GM12878 (cell line): ENCODE data around the gene H2BK1. TPM values are rescaled to one million over a fixed set of nuclear protein-coding genes. Genes with fewer than 3 reads are reported as not detected.

ENCODE experiments used
- ATAC-seq: fragments of 200-7000 bp; cut with Tn5 transposase; 3 replicates; pipeline ENCODE4 v1.9.1; 2020; ENCODE audit warnings: mild to moderate bottlenecking, moderate library complexity
- BruUV-seq: library from RNA; stranded (reverse); fragments of 400-500 nt; replicated peaks from 2 replicates; lab custom pipeline; 2021; lab: Mats Ljungman, UMichigan
- CTCF ChIA-PET: fragments of 300-600 bp; sonication (Branson Sonifier 250); formaldehyde crosslinking; extraction: SDS; loops from one replicate; lab custom pipeline; 2021; ENCODE audit warnings: inconsistent platforms; lab: Yijun Ruan, JAX
- POLR2A ChIA-PET: fragments of 350-600 bp; formaldehyde crosslinking; extraction: SDS; loops from one replicate; lab custom pipeline; 2021; ENCODE audit warnings: inconsistent platforms; lab: Charles Lee
- RAD21 ChIA-PET: fragments of 300-600 bp; sonication (Branson Sonifier 250); formaldehyde crosslinking; loops from one replicate; lab custom pipeline; 2023; ENCODE audit warnings: antibody characterized with exemption; ENCODE audit not compliant: unreplicated experiment; lab: Charles Lee
- SMC1A ChIA-PET: fragments of 300-600 bp; sonication (Branson Sonifier 250); formaldehyde crosslinking; loops from one replicate; lab custom pipeline; 2023; ENCODE audit not compliant: unreplicated experiment, uncharacterized antibody; lab: Charles Lee
- DNase-seq: peaks from one replicate; pipeline ENCODE4 v3.0.0-alpha.2; 2011; ENCODE audit warnings: low read depth, low spot score
- FAIRE-seq: peaks from 3 replicates; lab custom pipeline; 2011; peaks lifted over from hg19 to GRCh38; lab: Jason Lieb, UNC
- H2AFZ ChIP-seq: 2 replicates; pipeline ENCODE4 v1.6.0; 2011; ENCODE audit warnings: low read depth, low read length, control low read depth; ENCODE audit not compliant: control insufficient read depth
- H3K27ac ChIP-seq: 2 replicates; pipeline ENCODE4 v1.5.1; 2011; ENCODE audit warnings: control low read depth; ENCODE audit not compliant: control insufficient read depth, insufficient read depth
- H3K27me3 ChIP-seq, 2 experiments: replicated peaks in 1 of 2; 2 replicates each; pipeline versions ENCODE4 v1.6.0 to v1.6.1; 2011; ENCODE audit warnings: low read length in 1 of 2; ENCODE audit not compliant: control insufficient read depth in 2 of 2, insufficient read depth in 2 of 2
- H3K36me3 ChIP-seq, 2 experiments: 2 replicates each; pipeline ENCODE4 v1.5.1; 2011; ENCODE audit warnings: low read length in 1 of 2; ENCODE audit not compliant: control insufficient read depth in 2 of 2, insufficient read depth in 2 of 2
- H3K4me1 ChIP-seq: 2 replicates; pipeline ENCODE4 v1.6.1; 2011; ENCODE audit warnings: mild to moderate bottlenecking, low read length, moderate library complexity, mixed read lengths; ENCODE audit not compliant: control insufficient read depth, insufficient read depth
- H3K4me2 ChIP-seq: 2 replicates; pipeline ENCODE4 v1.6.0; 2011; ENCODE audit warnings: control low read depth; ENCODE audit not compliant: control insufficient read depth, insufficient read depth
- H3K4me3 ChIP-seq: fragments of 200-600 bp; sonication (generic); 2 replicates; pipeline ENCODE4 v1.5.1; 2016
- H3K79me2 ChIP-seq: 2 replicates; pipeline ENCODE4 v1.6.0; 2011; ENCODE audit warnings: low read length; ENCODE audit not compliant: control insufficient read depth, insufficient read depth
- H3K9ac ChIP-seq: 2 replicates; pipeline ENCODE4 v1.8.0; 2011; ENCODE audit warnings: low read length, control low read depth, mixed read lengths; ENCODE audit not compliant: control insufficient read depth, insufficient read depth
- H3K9me3 ChIP-seq: replicated peaks from 3 replicates; pipeline ENCODE4 v1.5.1; 2011; ENCODE audit warnings: mild to moderate bottlenecking, low read length; ENCODE audit not compliant: control insufficient read depth, insufficient read depth
- H4K20me1 ChIP-seq: 2 replicates; pipeline ENCODE4 v1.6.0; 2011; ENCODE audit not compliant: control insufficient read depth, insufficient read depth
- CREB1 ChIP-seq: IDR thresholded peaks from 2 replicates; pipeline ENCODE4 v1.6.1; 2012; ENCODE audit warnings: low read depth, mild to moderate bottlenecking, inconsistent platforms
- E2F4 ChIP-seq: IDR thresholded peaks from 2 replicates; pipeline ENCODE4 v1.6.1; 2012; ENCODE audit warnings: low read depth, low read length, improper control_type of control experiment
- HDAC6 ChIP-seq: fragments of 200-600 bp; sonication (generic); IDR thresholded peaks from one replicate; pipeline ENCODE4 v1.8.0; 2017; ENCODE audit warnings: antibody characterized with exemption; ENCODE audit not compliant: unreplicated experiment
- MAX ChIP-seq: IDR thresholded peaks from 2 replicates; pipeline ENCODE4 v1.6.1; 2012; ENCODE audit warnings: low read depth, low read length, improper control_type of control experiment
- POLR2A ChIP-seq: IDR thresholded peaks from 2 replicates; pipeline ENCODE4 v1.6.1; 2011; ENCODE audit warnings: low read depth, mild to moderate bottlenecking, low read length
- RUNX3 ChIP-seq: IDR thresholded peaks from 2 replicates; pipeline ENCODE4 v1.6.1; 2012; ENCODE audit warnings: low read length, inconsistent platforms
- TBL1XR1 ChIP-seq: IDR thresholded peaks from 2 replicates; pipeline ENCODE4 v1.6.1; 2012; ENCODE audit warnings: low read depth, low read length, improper control_type of control experiment
- USF1 ChIP-seq: IDR thresholded peaks from 2 replicates; pipeline ENCODE4 v1.6.1; 2011; ENCODE audit warnings: borderline replicate concordance, low read depth, mild to moderate bottlenecking, moderate library complexity, mixed read lengths, low read length; ENCODE audit not compliant: insufficient read depth; ENCODE audit errors: extremely low read length
- ZNF207 ChIP-seq: fragments of 450-650 bp; IDR thresholded peaks from 2 replicates; pipeline ENCODE4 v1.6.1; 2014; ENCODE audit warnings: antibody characterized with exemption, mild to moderate bottlenecking, borderline replicate concordance
- WGBS: methylation state at CpG from one replicate; pipeline ENCODE4 v1.1.6; 2016; ENCODE audit warnings: low lambda C conversion rate; ENCODE audit not compliant: insufficient replicate concordance, insufficient coverage; ENCODE audit errors: missing lambda C conversion rate; 5-methylcytosine and 5-hydroxymethylcytosine counted together
- in situ Hi-C: fragments of 300-500 bp; cut with MboI; formaldehyde crosslinking; loops from 9 replicates; pipeline ENCODE4 v1.14.3; 2018; ENCODE audit warnings: mixed read lengths
- intact Hi-C: fragments of 100-400 bp; cut with micrococcal nuclease; formaldehyde crosslinking; loops from one replicate; pipeline ENCODE4 v1.14.2; 2022; ENCODE audit not compliant: unreplicated experiment
- polyA plus RNA-seq, 11 experiments: library from polyadenylated mRNA; depleted of rRNA in 4 of 11; unstranded in 6 of 11; stranded (reverse) in 5 of 11; fragments of >200 nt; fragmentation: Nextera tagmentation in 4 of 11; fragmentation: Illumina TruSeq in 1 of 11; extraction: Ambion mirVana in 4 of 11; extraction: Trizol in 1 of 11; gene quantifications; 1 replicate in 1 of 11; 2 replicates in 10 of 11; pipeline versions ENCODE4 v1.2.1 to v1.2.3, GENCODE V29; 2011 to 2016; ENCODE audit warnings: inconsistent platforms in 2 of 11, missing spikeins in 2 of 11, low read depth in 1 of 11
- total RNA-seq, 4 experiments: library from RNA; depleted of rRNA in 3 of 4; stranded (reverse); fragments of >200 nt in 3 of 4; fragmentation: Illumina TruSeq in 1 of 4; extraction: Trizol in 1 of 4; gene quantifications; 2 replicates each; pipeline versions ENCODE4 v1.2.1 to v1.2.3, GENCODE V29; 2013 to 2021

The H2BK1 gene
- total and polyA plus RNA-seq, 10 of the 15 experiments (the other 5 are each of a cell fraction or from before 2014, with no cell fraction given), result 0.54 TPM; not detected in 9

GRCh38 chr7:151243045-151243349, 32.7 kb upstream of the H2BK1 start:
- RAD21 ChIA-PET, result interaction anchor here (1.1 to 2.6 kb wide), 4 partner anchors 10 to 119 kb away, joined by 4 to 17 read pairs (median 14); partner anchors contain the start of genes ABCF2 and CHPF2

GRCh38 chr7:151242159-151243044, 32.1 kb upstream of the H2BK1 start:
- DNase-seq (no peak), FAIRE-seq (no peak), ATAC-seq (no peak)
- CTCF ChIA-PET, result interaction anchor here (0.7 to 5.3 kb wide), 9 partner anchors 9 to 224 kb away, joined by 3 to 56 read pairs (median 19); partner anchors contain the start of genes ABCF2 and CHPF2
- SMC1A ChIA-PET, result interaction anchor here (1.6 to 3.4 kb wide), 4 partner anchors 9 to 119 kb away, joined by 9 to 24 read pairs (median 15); partner anchors contain the start of genes ABCF2 and CHPF2
- intact Hi-C loops, result loop anchor here (5.0 kb wide), 1 partner anchor 70 kb away; no protein-coding TSS in a partner anchor
- peaks cover 16% of the 10 kb centered on the region for H3K4me1 ChIP-seq
- WGBS, result 72% methylated on average over 18 of the region's 20 CpGs
- H3K79me2 ChIP-seq, result no peaks in the 10 kb centered on the region
- no peak overlapping the region for H3K4me2 ChIP-seq
- H3K27ac ChIP-seq, result no peak overlapping the region
- RAD21 ChIA-PET, result interaction anchor here (1.1 to 2.6 kb wide), 3 partner anchors 15 to 118 kb away, joined by 4 to 17 read pairs (median 16); partner anchors contain the start of gene ABCF2
- BruUV-seq, result no TSS peak
- H3K9ac ChIP-seq, result no peak overlapping the region
- H3K27me3 ChIP-seq, result peaks cover 11 to 17% of the 10 kb centered on the region in 2 experiments
- in situ Hi-C loops, result no loop called here
- POLR2A ChIA-PET, result interaction anchor here (1.0 to 1.4 kb wide), 2 partner anchors 8 to 15 kb away, joined by 3 to 4 read pairs; partner anchors contain the start of gene ABCF2
- H3K9me3 ChIP-seq, result no peaks in the 10 kb centered on the region
- H2AFZ ChIP-seq, result no peak overlapping the region
- no peaks in the 10 kb centered on the region for H4K20me1 ChIP-seq
- peaks cover 0 to 7% of the 10 kb centered on the region in 2 experiments; a peak in 2 of 4 replicates for H3K36me3 ChIP-seq
- H3K4me3 ChIP-seq, result no peak overlapping the region
- no peak for TF ChIP-seq POLR2A
- no peak for TF ChIP-seq CREB1
- TF ChIP-seq TBL1XR1, result no peak
- TF ChIP-seq USF1, result no peak
- no peak for TF ChIP-seq ZNF207
- no peak for TF ChIP-seq HDAC6
- no peak for TF ChIP-seq MAX
- no peak for TF ChIP-seq E2F4

More at GRCh38 chr7:151243045-151243349, 32.7 kb upstream of the H2BK1 start:
- ChIA-PET POLR2A (interaction anchor here (1.0 to 1.4 kb wide), 2 partner anchors 8 to 16 kb away, joined by 3 to 4 read pairs; partner anchors contain the start of gene ABCF2), CTCF (interaction anchor here (0.7 to 5.3 kb wide), 11 partner anchors 9 to 223 kb away, joined by 3 to 56 read pairs (median 14); partner anchors contain the start of genes ABCF2 and CHPF2), SMC1A (interaction anchor here (1.4 to 3.4 kb wide), 5 partner anchors 9 to 119 kb away, joined by 3 to 24 read pairs (median 10); partner anchors contain the start of genes ABCF2 and CHPF2)
- H3K9me3 ChIP-seq, result no peaks in the 10 kb centered on the region
- H2AFZ ChIP-seq, result peak overlapping the region; percentile 54; the same call in 1 of the 2 replicates
- H4K20me1 ChIP-seq, result no peaks in the 10 kb centered on the region
- ATAC-seq, result no peak
- H3K27me3 ChIP-seq, result peaks cover 11 to 20% of the 10 kb centered on the region in 2 experiments
- H3K4me2 ChIP-seq, result peak overlapping the region; percentile 78
- BruUV-seq, result no TSS peak
- no peak for FAIRE-seq
- no peaks in the 10 kb centered on the region for H3K79me2 ChIP-seq
- no peak overlapping the region for H3K27ac ChIP-seq
- in situ Hi-C loops (no loop called here), intact Hi-C loops (loop anchor here (5.0 kb wide), 1 partner anchor 71 kb away; no protein-coding TSS in a partner anchor)
- peaks cover 0 to 3% of the 10 kb centered on the region in 2 experiments; a peak in 2 of 4 replicates for H3K36me3 ChIP-seq
- H3K9ac ChIP-seq, result peak overlapping the region; percentile 26; the same call in 1 of the 2 replicates
- no peak for DNase-seq
- 0 out of 2 replicates have a peak, but pooled peaks have one; percentile 19 for TF ChIP-seq POLR2A
- no peak for TF ChIP-seq RUNX3
- peaks cover 16% of the 10 kb centered on the region for H3K4me1 ChIP-seq
- H3K4me3 ChIP-seq, result peak overlapping the region; percentile 53
- WGBS, result 22% methylated on average over 2 of the region's 2 CpGs
